ENCODE data around the gene TMEM169. TPM values are rescaled to one million over a fixed set of nuclear protein-coding genes. Genes with fewer than 3 reads are reported as not detected.
"Not testable (repeated sequence)": the region's sequence is repeated elsewhere in the genome, so short reads cannot be mapped to it uniquely, and the experiment has no call there.

Gene TMEM169
- polyA plus RNA-seq, 1 donor, result 14.0 TPM

GRCh38 chr2:216071111-216071851, 10.4 kb upstream of the TMEM169 start:
- no peak for DNase-seq

- DNase-seq, result no peak
Observed at GRCh38 chr2:216072473-216072872, 9.2 kb upstream of the TMEM169 start.

GRCh38 chr2:216073773-216074172, 7.9 kb upstream of the TMEM169 start:
- no peak for DNase-seq

- no peak for DNase-seq
Observed at GRCh38 chr2:216074380-216074779, 7.3 kb upstream of the TMEM169 start.

- DNase-seq, result no peak
Observed at GRCh38 chr2:216074794-216075193, 6.9 kb upstream of the TMEM169 start.

GRCh38 chr2:216075510-216076485, 5.9 kb upstream of the TMEM169 start:
- DNase-seq, result no peak

GRCh38 chr2:216078776-216079175, 2.9 kb upstream of the TMEM169 start:
- DNase-seq, result no peak

GRCh38 chr2:216080048-216080447, 1.7 kb upstream of the TMEM169 start:
- not testable (repeated sequence) for DNase-seq

GRCh38 chr2:216081012-216081411, 707 bp upstream of the TMEM169 start:
- DNase-seq, result no peak

- no peak for DNase-seq
Observed at GRCh38 chr2:216082117-216082711, 495 bp downstream of the TMEM169 start.

- no peak for DNase-seq
Observed at GRCh38 chr2:216082805-216083204, 1.1 kb downstream of the TMEM169 start.

- DNase-seq, result peak; percentile 76
Observed at GRCh38 chr2:216083464-216084281, 2.0 kb downstream of the TMEM169 start.

- no peak for DNase-seq
Observed at GRCh38 chr2:216084547-216084946, 2.8 kb downstream of the TMEM169 start.

- no peak for DNase-seq
Observed at GRCh38 chr2:216086207-216086893, 4.6 kb downstream of the TMEM169 start.

GRCh38 chr2:216090369-216090786, 8.7 kb downstream of the TMEM169 start:
- no peak for DNase-seq

- no peak for DNase-seq
Observed at GRCh38 chr2:216092646-216093045, 10.9 kb downstream of the TMEM169 start.

- no peak for DNase-seq
Observed at GRCh38 chr2:216094701-216095100, 13.0 kb downstream of the TMEM169 start.

GRCh38 chr2:216098421-216099334, 17.0 kb downstream of the TMEM169 start:
- no peak for DNase-seq

- no peak for DNase-seq
Observed at GRCh38 chr2:216101109-216101508, 19.4 kb downstream of the TMEM169 start.

- DNase-seq, result no peak
Observed at GRCh38 chr2:216103213-216103612, 21.5 kb downstream of the TMEM169 start.

All from left kidney (tissue), 2 donors.